KG1 (cell line): ENCODE data around the gene USPL1.

ENCODE experiments used
- DNase-seq: peaks from one replicate; lab custom pipeline; 2025; lab: John Stamatoyannopoulos, UW

The USPL1 gene

DNA sequence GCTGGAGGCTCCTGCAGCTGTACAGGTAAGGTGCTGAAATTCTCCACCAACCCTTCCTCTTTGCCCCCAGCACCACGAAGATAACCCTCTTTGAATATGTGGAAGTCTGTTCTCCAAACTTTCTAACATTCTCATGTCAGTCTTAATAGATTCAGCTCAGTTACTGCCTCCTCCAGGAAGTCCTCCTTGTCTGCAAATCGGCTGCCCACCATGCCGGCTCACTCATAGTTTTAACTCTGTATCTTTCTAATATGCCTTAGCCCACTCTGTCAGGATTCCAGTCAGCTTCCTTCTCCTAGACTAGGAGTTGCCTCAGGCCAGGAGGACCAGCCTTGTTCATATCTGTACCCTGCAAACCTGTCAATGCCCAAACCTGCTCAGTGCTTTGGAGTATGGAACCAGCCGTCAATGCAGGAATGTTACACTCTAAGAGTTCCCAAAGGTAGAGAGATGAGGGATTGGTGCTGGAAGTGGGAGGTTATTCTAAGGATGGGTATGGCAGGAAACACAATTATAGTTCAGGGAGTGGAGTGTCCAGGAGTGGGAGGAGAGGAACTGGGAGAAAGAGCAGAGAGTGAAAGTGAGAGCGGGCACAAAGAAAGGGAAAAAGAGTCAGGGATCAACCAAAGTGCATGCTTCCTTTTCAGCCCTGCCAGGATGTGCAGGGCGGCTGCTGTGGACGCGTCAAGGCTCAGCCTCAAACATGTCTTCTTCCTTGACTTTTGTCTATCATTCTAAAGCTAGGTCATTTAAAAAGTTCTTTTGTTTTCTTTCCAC, 79.6 kb downstream of the USPL1 start:
- DNase-seq, result no peak

- no peak for DNase-seq
Measured at GRCh38 chr13:30697996-30698401, 80.3 kb downstream of the USPL1 start.

DNA sequence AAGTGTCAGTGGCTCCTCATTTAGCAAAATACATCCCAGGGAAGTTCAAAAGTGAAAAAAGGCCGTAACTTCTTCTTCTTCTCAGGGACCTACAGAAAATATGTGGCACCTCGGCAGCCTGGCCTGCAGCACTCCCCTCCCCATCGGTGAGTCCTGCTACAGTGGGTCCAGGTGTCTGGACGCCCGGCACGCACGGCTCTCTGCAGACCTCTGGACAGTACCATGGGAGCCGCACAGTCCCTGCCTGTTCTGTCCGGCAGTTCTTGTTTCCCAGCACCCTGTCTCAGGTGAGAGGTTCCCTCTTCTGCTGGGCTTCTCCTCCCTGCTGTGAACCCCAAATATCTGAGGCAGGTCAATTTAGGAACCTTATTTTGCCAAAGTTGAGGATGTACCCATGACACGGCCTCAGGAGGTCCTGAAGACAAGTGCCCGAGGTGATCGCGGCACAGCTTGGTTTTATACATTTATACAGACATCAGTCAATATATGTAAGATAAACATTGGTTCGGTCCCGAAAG, 80.8 kb downstream of the USPL1 start:
- DNase-seq, result no peak

DNA sequence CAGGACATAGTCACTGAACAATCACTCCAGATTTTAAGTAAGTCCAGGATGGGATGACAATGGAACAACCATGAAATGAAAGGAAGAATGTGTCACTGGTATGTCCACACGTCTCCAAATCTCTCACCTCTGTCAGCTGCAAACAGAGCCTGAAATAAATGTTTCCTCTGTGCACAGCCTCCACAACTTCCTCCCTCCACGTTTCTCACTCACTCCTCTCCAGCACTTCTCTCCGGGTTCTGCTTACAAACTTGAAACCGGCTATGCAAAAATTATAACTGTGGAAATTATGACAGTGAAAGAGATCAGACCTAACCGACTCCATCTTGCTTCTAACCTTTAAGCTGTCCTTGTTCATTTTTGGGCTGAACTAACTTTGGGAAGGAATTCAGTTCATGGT, 82.6 kb downstream of the USPL1 start:
- no peak for DNase-seq

DNA sequence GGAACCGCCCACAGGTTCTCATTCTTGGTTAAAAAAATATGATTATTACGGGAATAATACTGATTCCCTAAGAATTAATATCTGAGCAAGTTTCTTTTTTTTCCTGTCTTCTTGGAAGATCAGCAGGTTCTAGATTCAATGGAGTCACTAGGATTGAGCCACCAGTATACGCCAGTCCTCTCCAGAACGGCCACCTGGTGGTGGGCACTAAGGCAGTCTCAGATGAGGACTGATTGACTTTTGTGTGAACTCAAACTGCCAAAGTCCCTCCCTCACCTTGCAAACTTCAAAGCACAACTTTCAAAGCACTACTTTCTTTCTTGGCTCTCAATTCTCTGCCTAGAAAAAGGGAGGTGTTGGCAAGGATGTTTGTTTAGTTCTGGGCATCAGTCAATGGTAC, 84.3 kb downstream of the USPL1 start:
- DNase-seq, result no peak

DNA sequence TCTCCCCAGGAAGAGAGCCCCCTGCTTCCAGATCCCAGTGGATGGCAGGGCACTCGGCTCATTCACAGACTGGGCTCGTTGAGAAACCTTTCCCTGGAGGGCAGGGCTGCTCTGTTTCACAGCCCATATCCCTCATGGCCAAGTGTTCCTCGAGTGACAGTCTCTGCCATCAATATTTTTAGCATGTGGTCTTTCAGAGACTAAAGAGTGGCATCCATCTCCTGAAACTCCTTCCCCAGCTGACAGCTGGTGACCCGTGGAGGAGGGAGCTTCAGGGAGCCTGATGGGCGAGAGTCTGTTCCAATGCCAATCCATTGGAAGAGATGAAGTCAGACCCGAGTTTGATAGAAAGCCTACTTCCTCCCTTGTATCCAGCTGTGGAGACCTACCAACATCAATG, 86.9 kb downstream of the USPL1 start:
- DNase-seq, result no peak

DNA sequence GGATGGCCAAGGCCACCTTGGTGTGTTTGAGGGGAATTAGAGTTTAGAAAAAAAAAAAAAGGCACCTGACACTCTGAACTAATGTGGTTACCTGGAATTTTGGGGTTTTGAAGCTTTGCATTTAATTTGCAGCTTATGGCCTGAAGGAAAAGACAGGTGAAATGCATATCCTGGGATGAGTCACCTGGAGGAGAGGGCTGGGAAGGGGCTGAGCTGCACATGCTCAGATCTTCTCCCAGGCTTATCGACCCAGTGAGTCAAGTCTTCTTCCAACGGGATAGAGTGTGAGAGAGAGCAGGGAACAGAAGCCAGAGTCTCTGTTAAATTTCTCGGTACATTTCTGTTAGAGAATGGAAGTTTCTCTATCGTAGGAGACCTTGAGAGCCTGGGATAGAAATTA, 88.0 kb downstream of the USPL1 start:
- no peak for DNase-seq

GRCh38 chr13:30708541-30708940, 90.8 kb downstream of the USPL1 start:
- no peak for DNase-seq
